ENCODE data around the gene ABCC1. TPM values are rescaled to one million over a fixed set of nuclear protein-coding genes. Genes with fewer than 3 reads are reported as not detected.

ABCC1 gene
- total RNA-seq, 1 experiment from 2014 or later: 46.3 TPM

DNA sequence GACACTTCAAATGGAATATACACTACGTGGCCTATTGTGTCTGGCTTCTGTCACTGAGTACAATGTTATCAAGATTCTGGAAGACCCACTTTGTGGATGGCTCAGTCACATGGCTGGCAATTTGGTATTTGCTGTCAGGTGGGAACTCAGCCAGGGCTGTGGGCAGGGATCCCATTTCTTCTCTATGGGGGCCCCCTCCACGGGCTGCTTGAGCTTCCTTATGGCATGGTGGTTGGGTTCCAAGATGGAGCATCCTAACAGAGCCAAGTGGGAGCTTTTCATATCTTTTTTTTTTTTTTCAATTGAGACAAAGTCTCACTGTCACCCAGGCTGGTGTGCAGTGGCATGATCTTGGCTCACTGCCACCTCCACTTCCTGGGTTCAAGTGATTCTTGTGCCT lies 43.0 kb upstream of the ABCC1 start:
- CTCF ChIA-PET: no interaction called here
- H3K9me3 Mint-ChIP-seq (ENCODE audit: low read depth, unreplicated experiment): peaks cover 5% of the 10 kb centered on the region
- no peak for DNase-seq
- TF ChIP-seq, protein P1, sequence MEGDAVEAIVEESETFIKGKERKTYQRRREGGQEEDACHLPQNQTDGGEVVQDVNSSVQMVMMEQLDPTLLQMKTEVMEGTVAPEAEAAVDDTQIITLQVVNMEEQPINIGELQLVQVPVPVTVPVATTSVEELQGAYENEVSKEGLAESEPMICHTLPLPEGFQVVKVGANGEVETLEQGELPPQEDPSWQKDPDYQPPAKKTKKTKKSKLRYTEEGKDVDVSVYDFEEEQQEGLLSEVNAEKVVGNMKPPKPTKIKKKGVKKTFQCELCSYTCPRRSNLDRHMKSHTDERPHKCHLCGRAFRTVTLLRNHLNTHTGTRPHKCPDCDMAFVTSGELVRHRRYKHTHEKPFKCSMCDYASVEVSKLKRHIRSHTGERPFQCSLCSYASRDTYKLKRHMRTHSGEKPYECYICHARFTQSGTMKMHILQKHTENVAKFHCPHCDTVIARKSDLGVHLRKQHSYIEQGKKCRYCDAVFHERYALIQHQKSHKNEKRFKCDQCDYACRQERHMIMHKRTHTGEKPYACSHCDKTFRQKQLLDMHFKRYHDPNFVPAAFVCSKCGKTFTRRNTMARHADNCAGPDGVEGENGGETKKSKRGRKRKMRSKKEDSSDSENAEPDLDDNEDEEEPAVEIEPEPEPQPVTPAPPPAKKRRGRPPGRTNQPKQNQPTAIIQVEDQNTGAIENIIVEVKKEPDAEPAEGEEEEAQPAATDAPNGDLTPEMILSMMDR (IDR thresholded peaks at IDR 0.05; ENCODE audit: unreplicated experiment): no peak
- no peak overlapping the region for H3K27ac Mint-ChIP-seq (ENCODE audit: unreplicated experiment)
- H3K4me3 Mint-ChIP-seq (ENCODE audit: low read depth, unreplicated experiment): no peak overlapping the region
- H3K4me1 Mint-ChIP-seq (ENCODE audit: low read depth, unreplicated experiment): no peaks in the 10 kb centered on the region
- no TSS peak for BruUV-seq (replicated peaks)
- H3K36me3 Mint-ChIP-seq (ENCODE audit: insufficient read depth, unreplicated experiment): no peaks in the 10 kb centered on the region
- H3K27me3 Mint-ChIP-seq (ENCODE audit: unreplicated experiment): no peaks in the 10 kb centered on the region
- intact Hi-C loops (cut with micrococcal nuclease; ENCODE audit: unreplicated experiment): no loop called here

DNA sequence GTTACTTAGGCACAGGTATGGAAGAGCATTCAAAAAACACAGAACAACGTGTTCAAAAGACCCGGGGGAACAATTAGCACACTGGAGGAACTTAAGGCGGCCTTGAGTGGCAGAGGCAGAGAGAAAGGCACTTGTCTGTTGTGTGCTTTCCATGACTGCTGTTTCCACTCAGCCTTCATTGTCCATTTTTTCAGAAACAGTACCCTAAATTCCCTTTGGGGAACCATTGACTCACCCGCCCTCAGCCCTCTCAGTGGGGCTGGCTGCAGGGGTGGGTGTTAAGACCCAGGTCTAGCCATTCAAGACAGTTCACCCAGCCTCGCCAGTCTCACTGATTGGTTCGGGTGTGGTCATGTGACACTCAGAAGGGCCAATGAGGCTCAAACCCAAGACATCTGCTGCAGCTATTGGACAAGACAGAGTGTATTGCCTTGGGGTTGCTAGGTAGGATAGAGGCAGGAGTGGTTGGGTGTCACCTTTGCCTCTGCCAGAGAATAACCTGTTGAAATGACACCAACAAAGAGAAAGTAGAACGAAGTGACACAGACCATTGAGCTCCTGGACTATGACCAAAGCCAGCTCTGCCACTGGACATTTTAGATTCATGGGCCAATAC lies 41.4 kb upstream of the ABCC1 start:
- CTCF ChIA-PET: no interaction called here
- DNase-seq: peak; percentile 32
- Mint-ChIP-seq H3K4me1 (ENCODE audit: low read depth, unreplicated experiment) (no peaks in the 10 kb centered on the region), H3K9me3 (ENCODE audit: low read depth, unreplicated experiment) (peaks cover 5% of the 10 kb centered on the region), H3K27ac (ENCODE audit: unreplicated experiment) (no peak overlapping the region), H3K4me3 (ENCODE audit: low read depth, unreplicated experiment) (no peak overlapping the region), H3K36me3 (ENCODE audit: insufficient read depth, unreplicated experiment) (no peaks in the 10 kb centered on the region), H3K27me3 (ENCODE audit: unreplicated experiment) (no peaks in the 10 kb centered on the region)
- intact Hi-C loops (cut with micrococcal nuclease; ENCODE audit: unreplicated experiment): no loop called here
- BruUV-seq (replicated peaks): no TSS peak
- TF ChIP-seq, protein P1 (IDR thresholded peaks at IDR 0.05; ENCODE audit: unreplicated experiment): no peak

DNA sequence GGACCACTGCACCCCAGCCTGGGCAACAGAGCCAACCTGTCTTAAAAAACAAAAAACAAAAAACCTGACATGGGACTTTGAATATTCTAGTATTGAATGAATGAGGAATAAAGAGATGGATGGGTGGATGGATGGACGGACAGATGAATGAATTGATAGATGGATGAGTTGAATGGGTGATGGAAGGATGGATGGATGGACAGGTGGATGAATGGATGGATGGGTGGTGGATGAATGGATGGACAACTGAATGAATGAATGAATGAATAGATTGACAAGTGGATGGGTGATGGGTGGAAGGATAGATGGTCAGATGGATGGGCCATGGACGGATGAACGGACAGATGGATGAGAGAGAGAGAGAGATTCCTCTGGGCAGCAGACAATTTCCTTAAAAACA lies 38.2 kb upstream of the ABCC1 start:
- TF ChIP-seq, protein P1 (IDR thresholded peaks at IDR 0.05; ENCODE audit: unreplicated experiment): no peak
- no peaks in the 10 kb centered on the region for H3K4me1 Mint-ChIP-seq (ENCODE audit: low read depth, unreplicated experiment)
- intact Hi-C loops (cut with micrococcal nuclease; ENCODE audit: unreplicated experiment): no loop called here
- H3K9me3 Mint-ChIP-seq (ENCODE audit: low read depth, unreplicated experiment): peaks cover 4% of the 10 kb centered on the region
- H3K4me3 Mint-ChIP-seq (ENCODE audit: low read depth, unreplicated experiment): no peak overlapping the region
- CTCF ChIA-PET: interaction anchor here (1.4 kb wide), 1 partner anchor 12 kb away, joined by 3 read pairs; no protein-coding TSS in a partner anchor
- DNase-seq: no peak
- no peak overlapping the region for H3K27ac Mint-ChIP-seq (ENCODE audit: unreplicated experiment)
- H3K36me3 Mint-ChIP-seq (ENCODE audit: insufficient read depth, unreplicated experiment): no peaks in the 10 kb centered on the region
- no peaks in the 10 kb centered on the region for H3K27me3 Mint-ChIP-seq (ENCODE audit: unreplicated experiment)
- no TSS peak for BruUV-seq (replicated peaks)

DNA sequence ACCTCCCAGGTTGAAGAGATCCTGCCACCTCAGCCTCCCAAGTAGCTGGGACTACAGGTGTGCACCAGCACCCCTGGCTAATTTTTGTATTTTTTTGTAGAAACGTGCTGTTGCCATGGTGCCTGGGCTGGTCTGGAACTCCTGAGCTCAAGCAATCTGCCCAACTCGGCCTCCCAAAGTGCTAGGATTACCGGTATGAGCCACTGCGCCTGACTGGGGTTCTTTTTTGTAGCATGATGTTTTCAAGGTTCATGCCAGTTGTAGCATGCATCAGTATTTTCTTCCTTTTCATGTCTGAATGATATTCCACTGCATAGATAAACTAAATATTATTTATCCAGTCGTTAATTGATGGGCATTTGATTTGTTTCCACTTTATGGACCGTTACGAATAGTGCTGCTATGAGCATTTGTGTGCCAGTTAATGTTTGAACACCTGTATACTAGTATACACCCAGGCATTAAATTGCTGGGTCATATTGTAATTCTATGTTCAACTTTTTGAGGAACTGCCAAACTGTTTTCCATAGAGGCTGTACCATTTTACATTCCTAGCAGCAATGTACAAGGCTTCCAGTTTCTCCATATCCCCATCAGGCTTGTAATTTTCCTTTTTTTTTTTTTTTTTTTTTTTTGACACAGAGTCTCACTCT lies 36.2 kb upstream of the ABCC1 start:
- no peaks in the 10 kb centered on the region for H3K36me3 Mint-ChIP-seq (ENCODE audit: insufficient read depth, unreplicated experiment)
- H3K4me1 Mint-ChIP-seq (ENCODE audit: low read depth, unreplicated experiment): no peaks in the 10 kb centered on the region
- BruUV-seq (replicated peaks): no TSS peak
- no peak overlapping the region for H3K27ac Mint-ChIP-seq (ENCODE audit: unreplicated experiment)
- no peak for DNase-seq
- H3K27me3 Mint-ChIP-seq (ENCODE audit: unreplicated experiment): no peaks in the 10 kb centered on the region
- H3K9me3 Mint-ChIP-seq (ENCODE audit: low read depth, unreplicated experiment): no peaks in the 10 kb centered on the region
- CTCF ChIA-PET: no interaction called here
- no peak overlapping the region for H3K4me3 Mint-ChIP-seq (ENCODE audit: low read depth, unreplicated experiment)
- TF ChIP-seq, protein P1 (IDR thresholded peaks at IDR 0.05; ENCODE audit: unreplicated experiment): no peak
- intact Hi-C loops (cut with micrococcal nuclease; ENCODE audit: unreplicated experiment): no loop called here

Data from Calu3 (cell line).